Trophoblast cell (in vitro differentiated cells and primary cell): ENCODE results near the gene MACO1.

Experiments
- DNase-seq, 2 donors: peaks; one replicate each; pipeline ENCODE4 v3.0.0-alpha.2; 2016
- H2AFZ ChIP-seq: 2 replicates; pipeline ENCODE4 v1.6.1; 2013; ENCODE audit warnings: low read length, moderate library complexity, mild to moderate bottlenecking; ENCODE audit not compliant: insufficient read depth, poor library complexity
- H2AK5ac ChIP-seq: 2 replicates; pipeline ENCODE4 v1.6.1; 2013; ENCODE audit warnings: mild to moderate bottlenecking, low read length
- H2BK120ac ChIP-seq: 2 replicates; pipeline ENCODE4 v1.6.1; 2013; ENCODE audit warnings: low read length, mild to moderate bottlenecking, moderate library complexity; ENCODE audit not compliant: insufficient read depth, poor library complexity
- H2BK12ac ChIP-seq: 2 replicates; pipeline ENCODE4 v1.6.1; 2013; ENCODE audit warnings: mild to moderate bottlenecking, low read length, moderate library complexity
- H2BK5ac ChIP-seq: 2 replicates; pipeline ENCODE4 v1.6.1; 2013; ENCODE audit warnings: low read length, low read depth, moderate library complexity, mild to moderate bottlenecking; ENCODE audit not compliant: poor library complexity
- H3K14ac ChIP-seq: 2 replicates; pipeline ENCODE4 v1.6.1; 2013; ENCODE audit warnings: mild to moderate bottlenecking, low read length
- H3K18ac ChIP-seq: 2 replicates; pipeline ENCODE4 v1.6.1; 2013; ENCODE audit warnings: mild to moderate bottlenecking, low read length
- H3K23ac ChIP-seq: 2 replicates; pipeline ENCODE4 v1.6.1; 2013; ENCODE audit warnings: low read length
- H3K27ac ChIP-seq: 2 replicates; pipeline ENCODE4 v1.5.1; 2013; ENCODE audit warnings: low read depth, mild to moderate bottlenecking, inconsistent platforms, low read length, moderate library complexity
- H3K27me3 ChIP-seq: 2 replicates; pipeline ENCODE4 v1.6.1; 2013; ENCODE audit warnings: inconsistent platforms, mild to moderate bottlenecking, low read length, moderate library complexity; ENCODE audit not compliant: insufficient read depth
- H3K36me3 ChIP-seq, 2 experiments: 1 replicate in 1 of 2; 2 replicates in 1 of 2; pipeline ENCODE4 v1.6.1; 2013; ENCODE audit warnings: low read length in 2 of 2, mild to moderate bottlenecking in 2 of 2, moderate library complexity in 1 of 2; ENCODE audit not compliant: insufficient read depth in 2 of 2, control insufficient read depth in 1 of 2
- H3K4ac ChIP-seq: 2 replicates; pipeline ENCODE4 v1.6.1; 2013; ENCODE audit warnings: low read depth, mild to moderate bottlenecking, low read length, moderate library complexity
- H3K4me1 ChIP-seq, 2 experiments: 1 replicate in 1 of 2; 2 replicates in 1 of 2; pipeline ENCODE4 v1.6.1; 2013; ENCODE audit warnings: low read length in 2 of 2, mild to moderate bottlenecking in 2 of 2, moderate library complexity in 1 of 2; ENCODE audit not compliant: insufficient read depth in 2 of 2, control insufficient read depth in 1 of 2
- H3K4me2 ChIP-seq: 2 replicates; pipeline ENCODE4 v1.6.1; 2013; ENCODE audit warnings: inconsistent platforms, mild to moderate bottlenecking, low read length, moderate library complexity
- H3K4me3 ChIP-seq: 2 replicates; pipeline ENCODE4 v1.5.1; 2013; ENCODE audit warnings: mild to moderate bottlenecking, low read depth, low read length, inconsistent platforms
- H3K79me1 ChIP-seq: one replicate; pipeline ENCODE4 v1.6.1; 2013; ENCODE audit warnings: low read length
- H3K79me2 ChIP-seq: 2 replicates; pipeline ENCODE4 v1.6.1; 2013; ENCODE audit warnings: low read length, mild to moderate bottlenecking; ENCODE audit not compliant: control insufficient read depth, insufficient read depth, poor library complexity
- H3K9ac ChIP-seq: 2 replicates; pipeline ENCODE4 v1.6.1; 2013; ENCODE audit warnings: mild to moderate bottlenecking, low read length
- H3K9me3 ChIP-seq: 2 replicates; pipeline ENCODE4 v1.6.1; 2013; ENCODE audit warnings: low read depth, mild to moderate bottlenecking, control low read depth, inconsistent platforms, low read length; ENCODE audit not compliant: insufficient read depth
- H4K12ac ChIP-seq: 2 replicates; pipeline ENCODE4 v1.6.1; 2013; ENCODE audit warnings: low read depth, mild to moderate bottlenecking, low read length, moderate library complexity
- H4K8ac ChIP-seq: 2 replicates; pipeline ENCODE4 v1.6.1; 2013; ENCODE audit warnings: low read depth, mild to moderate bottlenecking, low read length, moderate library complexity
- H4K91ac ChIP-seq: one replicate; pipeline ENCODE4 v1.6.1; 2013; ENCODE audit warnings: low read depth, mild to moderate bottlenecking, low read length, moderate library complexity
- WGBS: extraction: QIAGEN DNeasy Blood & Tissue Kit; methylation state at CpG from one replicate; pipeline ENCODE4 v1.1.7; 2013; ENCODE audit warnings: missing lambda C conversion rate; ENCODE audit not compliant: insufficient read length, insufficient coverage; ENCODE audit errors: extremely low coverage; 5-methylcytosine and 5-hydroxymethylcytosine counted together

Gene MACO1

GRCh38 chr1:25467616-25468015 is 36.9 kb downstream of the MACO1 start:
- H3K4me3 ChIP-seq: no peak overlapping the region
- no peaks in the 10 kb centered on the region for H3K9me3 ChIP-seq
- H2BK120ac ChIP-seq: no peak overlapping the region
- H2AFZ ChIP-seq: no peak overlapping the region
- no peak overlapping the region for H3K14ac ChIP-seq
- no peak overlapping the region for H4K12ac ChIP-seq
- no peak overlapping the region for H3K9ac ChIP-seq
- no peak for DNase-seq
- no peak overlapping the region for H3K4ac ChIP-seq
- no peak overlapping the region for H2AK5ac ChIP-seq
- H3K4me1 ChIP-seq: peaks cover 0 to 2% of the 10 kb centered on the region in 2 experiments
- no CpG with 5 or more reads among the region's 1 CpG for WGBS
- H3K79me1 ChIP-seq: no peaks in the 10 kb centered on the region
- H3K36me3 ChIP-seq: peaks cover 0 to 1% of the 10 kb centered on the region in 2 experiments
- no peak overlapping the region for H3K23ac ChIP-seq
- H3K79me2 ChIP-seq: no peaks in the 10 kb centered on the region
- H2BK5ac ChIP-seq: no peak overlapping the region
- no peak overlapping the region for H4K8ac ChIP-seq
- no peak overlapping the region for H3K4me2 ChIP-seq
- H4K91ac ChIP-seq: no peak overlapping the region
- no peaks in the 10 kb centered on the region for H3K27me3 ChIP-seq
- no peak overlapping the region for H3K18ac ChIP-seq
- H2BK12ac ChIP-seq: no peak overlapping the region
- H3K27ac ChIP-seq: no peak overlapping the region

GRCh38 chr1:25468033-25468432 is 37.3 kb downstream of the MACO1 start:
- Histone ChIP-seq H4K91ac (no peak overlapping the region), H3K4me2 (no peak overlapping the region), H3K4ac (no peak overlapping the region), H3K4me1 (peaks cover 0 to 2% of the 10 kb centered on the region in 2 experiments), H2BK12ac (no peak overlapping the region), H2AK5ac (no peak overlapping the region), H4K8ac (no peak overlapping the region), H2BK5ac (no peak overlapping the region), H2AFZ (no peak overlapping the region), H3K14ac (no peak overlapping the region), H3K27me3 (no peaks in the 10 kb centered on the region), H3K23ac (no peak overlapping the region), H3K9ac (no peak overlapping the region), H3K4me3 (no peak overlapping the region), H3K36me3 (peaks cover 0 to 1% of the 10 kb centered on the region in 2 experiments), H3K79me1 (no peaks in the 10 kb centered on the region), H2BK120ac (no peak overlapping the region), H4K12ac (no peak overlapping the region), H3K18ac (no peak overlapping the region), H3K79me2 (no peaks in the 10 kb centered on the region), H3K9me3 (no peaks in the 10 kb centered on the region), H3K27ac (no peak overlapping the region)
- DNase-seq: no peak

GRCh38 chr1:25469177-25469576 is 38.5 kb downstream of the MACO1 start:
- no peaks in the 10 kb centered on the region for H3K27me3 ChIP-seq
- no peak overlapping the region for H3K9ac ChIP-seq
- H3K4me1 ChIP-seq: peaks cover 0 to 2% of the 10 kb centered on the region in 2 experiments
- no peak overlapping the region for H3K18ac ChIP-seq
- no peaks in the 10 kb centered on the region for H3K9me3 ChIP-seq
- H2BK12ac ChIP-seq: no peak overlapping the region
- no peak overlapping the region for H2AFZ ChIP-seq
- no peak overlapping the region for H3K14ac ChIP-seq
- H3K4me2 ChIP-seq: no peak overlapping the region
- DNase-seq: peak in 1 of 2 donors; percentile 82
- no peak overlapping the region for H4K12ac ChIP-seq
- H2AK5ac ChIP-seq: no peak overlapping the region
- H3K23ac ChIP-seq: no peak overlapping the region
- H2BK120ac ChIP-seq: no peak overlapping the region
- no peak overlapping the region for H3K27ac ChIP-seq
- H3K4me3 ChIP-seq: no peak overlapping the region
- no peak overlapping the region for H2BK5ac ChIP-seq
- H3K79me2 ChIP-seq: no peaks in the 10 kb centered on the region
- H4K91ac ChIP-seq: no peak overlapping the region
- H3K79me1 ChIP-seq: no peaks in the 10 kb centered on the region
- H3K36me3 ChIP-seq: peaks cover 0 to 1% of the 10 kb centered on the region in 2 experiments
- H3K4ac ChIP-seq: no peak overlapping the region
- H4K8ac ChIP-seq: no peak overlapping the region
- WGBS: no CpG with 5 or more reads among the region's 2 CpGs

DNA sequence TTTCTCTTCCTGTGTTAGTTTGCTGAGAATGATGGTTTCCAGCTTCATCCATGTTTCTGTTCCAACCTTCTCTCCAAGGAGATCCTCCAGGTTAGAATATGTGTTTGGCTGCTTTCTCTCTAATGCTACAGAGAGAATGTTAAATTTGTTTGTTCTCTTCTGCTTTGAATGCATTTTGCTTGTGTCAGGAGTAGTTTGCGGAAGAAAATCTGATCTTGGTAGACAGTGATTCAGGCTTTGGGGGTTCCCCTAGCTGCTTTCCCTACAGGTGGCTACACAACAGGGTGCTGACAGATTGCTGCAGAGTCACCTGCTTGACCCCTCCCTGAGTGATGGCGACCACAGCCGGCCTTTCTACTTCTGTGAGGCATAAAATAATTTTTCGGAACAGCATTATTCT is 41.8 kb downstream of the MACO1 start:
- no peaks in the 10 kb centered on the region for H3K27me3 ChIP-seq
- H2AK5ac ChIP-seq: no peak overlapping the region
- H4K91ac ChIP-seq: no peak overlapping the region
- no peak for DNase-seq
- peaks cover 0 to 2% of the 10 kb centered on the region in 2 experiments for H3K4me1 ChIP-seq
- WGBS: no CpG with 5 or more reads among the region's 4 CpGs
- no peak overlapping the region for H3K18ac ChIP-seq
- no peaks in the 10 kb centered on the region for H3K36me3 ChIP-seq
- no peak overlapping the region for H3K14ac ChIP-seq
- H3K4ac ChIP-seq: no peak overlapping the region
- H2BK5ac ChIP-seq: no peak overlapping the region
- H3K23ac ChIP-seq: no peak overlapping the region
- no peak overlapping the region for H3K4me2 ChIP-seq
- no peak overlapping the region for H4K12ac ChIP-seq
- no peaks in the 10 kb centered on the region for H3K79me2 ChIP-seq
- no peaks in the 10 kb centered on the region for H3K9me3 ChIP-seq
- H2BK120ac ChIP-seq: no peak overlapping the region
- no peak overlapping the region for H3K27ac ChIP-seq
- H4K8ac ChIP-seq: no peak overlapping the region
- no peaks in the 10 kb centered on the region for H3K79me1 ChIP-seq
- no peak overlapping the region for H3K4me3 ChIP-seq
- H2AFZ ChIP-seq: no peak overlapping the region
- H2BK12ac ChIP-seq: no peak overlapping the region
- H3K9ac ChIP-seq: no peak overlapping the region
